Activated CD4-positive, alpha-beta memory T cell treated with anti-CD3 and anti-CD28 coated beads, Interleukin-2, amount 10 ng/mL, durations not matched to agents 7 days and 5 days (primary cell): ENCODE measurements around the gene SRP54. TPM values are rescaled to one million over a fixed set of nuclear protein-coding genes. Genes with fewer than 3 reads are reported as not detected.
A peak's percentile ranks its signal among the peaks of the same experiment; 100 is the strongest.
"Not testable (repeated sequence)": the region's sequence is repeated elsewhere in the genome, so short reads cannot be mapped to it uniquely, and the experiment has no call there.

Experiments used
- CTCF ChIA-PET: fragments of 350-600 bp; sonication (Branson Sonifier 250); formaldehyde crosslinking; loops from one replicate; lab custom pipeline; 2021; ENCODE audit warnings: antibody characterized with exemption, inconsistent platforms; lab: Charles Lee
- POLR2A ChIA-PET: fragments of 350-600 bp; sonication (Branson Sonifier 250); formaldehyde crosslinking; loops from one replicate; lab custom pipeline; 2021; ENCODE audit warnings: antibody characterized with exemption; lab: Charles Lee
- DNase-seq: peaks from one replicate; pipeline ENCODE4 v3.0.0-alpha.2; 2020
- H3K27ac Mint-ChIP-seq: one replicate; pipeline ENCODE4 v1.8.0; 2021; ENCODE audit warnings: mild to moderate bottlenecking, mixed read lengths
- H3K27me3 Mint-ChIP-seq: one replicate; pipeline ENCODE4 v1.8.0; 2021; ENCODE audit warnings: mixed read lengths
- H3K36me3 Mint-ChIP-seq: one replicate; pipeline ENCODE4 v1.8.0; 2021; ENCODE audit warnings: low read depth, mixed read lengths
- H3K4me1 Mint-ChIP-seq: one replicate; pipeline ENCODE4 v1.8.0; 2021; ENCODE audit warnings: mixed read lengths
- H3K4me3 Mint-ChIP-seq: one replicate; pipeline ENCODE4 v1.8.0; 2021; ENCODE audit warnings: mild to moderate bottlenecking, mixed read lengths
- H3K9me3 Mint-ChIP-seq: one replicate; pipeline ENCODE4 v1.8.0; 2021; ENCODE audit warnings: mixed read lengths
- total RNA-seq, 2 experiments: library from RNA; stranded (reverse); gene quantifications; one replicate each; pipeline ENCODE4 v1.2.3, GENCODE V29; 2021

SRP54 gene
- total RNA-seq, 2 experiments from 2014 or later: 69.4 to 71.2 TPM

DNA sequence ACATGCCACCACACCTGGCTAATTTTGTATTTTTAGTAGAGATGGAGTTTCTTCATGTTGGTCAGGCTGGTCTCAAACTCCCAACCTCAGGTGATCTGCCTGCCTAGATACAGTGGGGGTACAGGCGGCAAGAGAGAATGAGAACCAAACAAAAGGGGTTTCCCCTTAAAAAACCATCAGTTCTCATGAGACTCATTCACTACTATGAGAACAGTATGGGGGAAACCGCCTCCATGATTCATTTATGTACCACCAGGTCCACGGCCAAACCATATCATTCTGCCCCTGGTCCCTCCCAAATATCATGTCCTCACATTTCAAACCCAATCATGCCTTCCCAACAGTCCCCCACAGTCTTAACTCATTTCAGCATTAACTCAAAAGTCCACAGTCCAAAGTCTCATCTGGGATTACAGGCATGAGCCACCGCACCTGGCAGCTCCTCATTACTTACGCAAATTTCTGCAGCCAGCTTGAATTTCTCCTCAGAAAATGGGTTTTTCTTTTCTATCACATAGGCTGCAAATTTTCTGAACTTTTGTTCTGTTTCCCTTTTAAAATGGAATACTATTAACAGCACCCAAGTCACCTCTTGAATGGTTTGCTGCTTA is 52.3 kb downstream of the SRP54 start:
- H3K4me1 Mint-ChIP-seq, H3K27ac Mint-ChIP-seq, POLR2A ChIA-PET, H3K27me3 Mint-ChIP-seq, H3K4me3 Mint-ChIP-seq, DNase-seq: not testable (repeated sequence)
- H3K36me3 Mint-ChIP-seq: peaks cover 36% of the 10 kb centered on the region
- H3K9me3 Mint-ChIP-seq: peaks cover 21% of the 10 kb centered on the region
- CTCF ChIA-PET: interaction anchor here (1.5 kb wide), 1 partner anchor 8 kb away, joined by 5 read pairs; no protein-coding TSS in a partner anchor

DNA sequence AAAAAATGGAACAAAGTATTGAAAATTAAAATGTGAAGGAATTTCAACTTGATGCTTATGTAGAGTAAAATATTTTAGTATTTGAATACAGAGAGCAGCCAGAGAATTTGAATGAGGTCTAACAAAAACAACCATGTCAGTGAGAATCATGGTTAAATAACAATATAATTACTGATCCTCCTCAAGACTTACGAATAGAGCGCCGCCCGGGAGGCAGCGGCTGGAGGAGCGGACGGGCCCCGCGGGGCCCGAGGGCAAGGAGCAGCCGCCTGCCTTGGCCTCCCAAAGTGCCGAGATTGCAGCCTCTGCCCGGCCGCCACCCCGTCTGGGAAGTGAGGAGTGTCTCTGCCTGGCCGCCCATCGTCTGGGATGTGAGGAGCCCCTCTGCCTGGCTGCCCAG is 55.5 kb downstream of the SRP54 start:
- Mint-ChIP-seq H3K36me3 (peaks cover 23% of the 10 kb centered on the region), H3K9me3 (peaks cover 20% of the 10 kb centered on the region)
- H3K27me3 Mint-ChIP-seq, CTCF ChIA-PET, H3K27ac Mint-ChIP-seq, H3K4me1 Mint-ChIP-seq, POLR2A ChIA-PET, DNase-seq, H3K4me3 Mint-ChIP-seq: not testable (repeated sequence)

DNA sequence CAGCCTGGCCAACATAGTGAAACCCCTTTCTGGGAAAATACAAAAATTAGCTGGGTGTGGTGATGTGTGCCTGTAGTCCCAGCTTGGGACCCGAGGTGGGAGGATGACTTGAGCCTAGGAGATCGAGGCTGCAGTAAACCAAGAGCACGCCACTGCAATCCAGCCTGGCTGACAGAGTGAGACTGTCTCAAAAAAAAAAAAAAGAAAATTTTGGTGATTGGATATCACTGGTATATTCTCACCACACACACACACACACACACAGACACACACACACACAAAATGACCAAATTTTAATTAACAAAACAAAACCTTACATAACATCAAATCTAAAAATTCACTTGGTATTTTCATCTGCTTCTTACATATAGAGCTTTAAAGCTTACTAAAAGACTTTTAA is 59.8 kb downstream of the SRP54 start:
- Mint-ChIP-seq H3K4me3 (no peak overlapping the region), H3K36me3 (peaks cover under 1% of the 10 kb centered on the region), H3K27ac (no peak overlapping the region), H3K4me1 (peaks cover 19% of the 10 kb centered on the region), H3K27me3 (no peaks in the 10 kb centered on the region), H3K9me3 (no peaks in the 10 kb centered on the region)
- no peak for DNase-seq
- ChIA-PET POLR2A (interaction anchor here (3.0 kb wide), 1 partner anchor 59 kb away, joined by 9 read pairs; the partner anchor contains the start of gene SRP54), CTCF (no interaction called here)

DNA sequence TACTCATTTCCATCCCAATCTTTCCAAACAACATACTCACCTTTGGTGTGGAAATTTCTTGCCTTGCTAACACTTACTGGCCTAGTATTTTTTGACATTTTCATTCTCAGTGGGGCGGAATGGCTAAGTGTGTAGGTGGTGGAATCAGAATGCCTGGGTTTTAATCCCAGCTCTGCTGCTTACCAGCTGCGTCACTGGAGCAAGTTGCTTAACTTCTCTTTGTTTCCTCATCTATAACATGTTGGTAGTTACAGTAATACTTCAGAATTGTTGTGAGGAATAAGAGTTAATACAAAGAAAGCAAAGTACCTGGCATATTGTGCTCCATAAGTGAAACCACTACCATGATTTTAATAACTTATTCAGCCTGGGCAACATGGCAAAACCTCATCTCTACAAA is 60.3 kb downstream of the SRP54 start:
- no peak overlapping the region for H3K27ac Mint-ChIP-seq
- ChIA-PET POLR2A (interaction anchor here (1.0 to 3.0 kb wide), 2 partner anchors 60 to 170 kb away, joined by 3 to 9 read pairs; partner anchors contain the start of gene SRP54), CTCF (interaction anchor here (1.0 kb wide), 1 partner anchor 8 kb away, joined by 5 read pairs; no protein-coding TSS in a partner anchor)
- no peaks in the 10 kb centered on the region for H3K9me3 Mint-ChIP-seq
- no peak overlapping the region for H3K4me3 Mint-ChIP-seq
- no peaks in the 10 kb centered on the region for H3K27me3 Mint-ChIP-seq
- DNase-seq: no peak
- H3K4me1 Mint-ChIP-seq: peaks cover 23% of the 10 kb centered on the region
- peaks cover 5% of the 10 kb centered on the region for H3K36me3 Mint-ChIP-seq

DNA sequence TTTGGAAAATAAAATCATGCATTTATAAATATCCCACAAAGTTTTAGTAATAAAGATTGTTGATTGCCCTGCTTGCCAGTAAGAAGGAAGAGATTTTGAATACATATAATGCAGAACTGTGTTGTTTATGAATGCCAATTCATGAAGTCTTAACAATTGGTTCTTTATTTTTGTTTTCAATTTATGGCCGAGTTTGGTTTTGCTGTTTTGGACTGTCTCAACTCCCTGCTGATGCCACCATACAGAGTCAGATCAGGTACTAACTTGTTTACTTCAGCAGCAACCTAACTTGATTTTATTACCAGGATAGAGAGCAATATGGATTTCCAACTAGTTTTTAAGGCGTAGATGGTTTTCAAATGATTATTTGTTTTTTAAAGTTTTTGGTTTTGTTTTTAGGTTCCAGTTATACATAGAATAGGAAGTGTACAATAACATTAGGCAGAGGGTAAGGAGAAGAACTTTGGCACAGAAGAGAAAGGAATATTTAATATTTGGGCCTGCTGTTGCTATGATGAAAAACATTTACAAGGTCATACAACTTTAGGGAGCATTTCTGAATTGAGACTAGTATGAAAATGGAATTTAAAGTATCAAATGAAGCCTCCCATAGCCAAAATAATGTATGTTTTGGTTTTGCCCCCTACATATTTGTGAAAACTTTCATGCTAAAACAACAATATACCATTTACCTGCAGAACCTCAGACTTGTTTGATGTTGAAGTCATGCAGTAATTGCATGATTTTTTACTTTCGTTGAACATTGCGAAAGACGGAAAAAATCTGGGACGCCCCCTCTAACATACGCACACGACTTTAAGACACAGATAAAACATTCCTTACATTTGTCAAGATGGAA is 62.4 kb downstream of the SRP54 start:
- peak overlapping the region; percentile 83 for H3K4me3 Mint-ChIP-seq
- H3K27ac Mint-ChIP-seq: peak overlapping the region; percentile 96
- H3K36me3 Mint-ChIP-seq: peaks cover 13% of the 10 kb centered on the region
- ChIA-PET CTCF (interaction anchor here (0.7 to 2.6 kb wide), 7 partner anchors 31 to 375 kb away, joined by 3 to 20 read pairs (median 5); partner anchors contain the start of gene SRP54), POLR2A (interaction anchor here (0.6 to 3.5 kb wide), 21 partner anchors 11 to 372 kb away, joined by 3 to 97 read pairs (median 6); partner anchors contain the start of genes BAZ1A, NFKBIA, PPP2R3C and PRORP)
- H3K9me3 Mint-ChIP-seq: no peaks in the 10 kb centered on the region
- H3K27me3 Mint-ChIP-seq: no peaks in the 10 kb centered on the region
- no peak for DNase-seq
- peaks cover 31% of the 10 kb centered on the region for H3K4me1 Mint-ChIP-seq

DNA sequence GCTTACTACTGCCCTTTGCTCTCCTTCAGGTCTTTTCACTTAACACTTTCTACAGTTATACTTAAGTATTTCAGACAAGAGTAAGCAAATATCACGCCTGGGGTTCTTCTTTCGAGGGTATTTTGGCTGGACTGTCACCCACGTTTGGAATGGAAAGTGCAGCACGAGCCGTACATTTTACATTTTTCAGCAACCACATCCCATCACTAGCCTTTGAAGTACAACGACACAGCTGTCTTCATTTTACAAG is 62.9 kb downstream of the SRP54 start:
- no peaks in the 10 kb centered on the region for H3K27me3 Mint-ChIP-seq
- no peak for DNase-seq
- H3K36me3 Mint-ChIP-seq: peaks cover 18% of the 10 kb centered on the region
- ChIA-PET CTCF (interaction anchor here (0.7 to 2.6 kb wide), 9 partner anchors 14 to 375 kb away, joined by 3 to 20 read pairs (median 5); partner anchors contain the start of genes PPP2R3C, PRORP and SRP54), POLR2A (interaction anchor here (0.6 to 3.5 kb wide), 23 partner anchors 11 to 780 kb away, joined by 3 to 97 read pairs (median 6); partner anchors contain the start of genes BAZ1A, BRMS1L, CFL2 and NFKBIA)
- peak overlapping the region; percentile 96 for H3K27ac Mint-ChIP-seq
- peak overlapping the region; percentile 83 for H3K4me3 Mint-ChIP-seq
- no peaks in the 10 kb centered on the region for H3K9me3 Mint-ChIP-seq
- peaks cover 36% of the 10 kb centered on the region for H3K4me1 Mint-ChIP-seq

DNA sequence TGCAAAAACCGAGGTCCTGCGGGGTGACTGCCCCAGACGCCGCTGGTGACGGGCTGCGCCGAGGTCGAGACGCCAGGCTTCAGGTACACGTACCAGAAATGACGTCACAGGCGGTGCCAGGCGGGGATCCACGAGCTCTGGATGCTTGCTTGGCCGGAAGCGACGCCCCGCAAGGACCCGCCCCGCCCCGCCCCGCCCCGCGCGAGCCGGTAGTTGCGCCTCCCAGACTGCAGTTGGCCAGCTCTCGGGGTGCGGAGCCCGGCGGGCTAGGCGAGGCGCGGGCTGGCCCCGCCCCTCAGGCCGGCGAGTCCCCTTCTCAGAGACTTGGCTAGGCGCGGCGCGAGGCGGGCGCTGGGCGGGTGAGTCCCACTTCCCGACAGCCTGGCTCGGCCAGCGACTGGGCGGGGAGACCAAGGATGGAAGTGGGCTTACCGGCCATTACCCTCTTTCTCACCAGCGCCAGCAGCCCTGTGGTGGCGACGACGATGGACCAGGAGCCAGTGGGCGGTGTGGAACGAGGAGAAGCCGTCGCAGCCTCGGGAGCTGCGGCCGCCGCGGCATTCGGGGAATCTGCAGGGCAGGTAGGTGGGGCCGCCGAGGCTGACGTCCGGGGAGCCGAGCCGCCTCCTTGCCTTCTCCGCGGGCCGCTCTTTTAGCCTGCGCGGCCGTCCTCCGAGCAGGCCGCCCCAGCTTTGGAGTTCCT is 63.4 kb downstream of the SRP54 start, which contains the start of gene FAM177A1:
Gene FAM177A1 (plus strand): TSS at position 225 of the 703 bp plus-strand sequence. CDS start 192 bp downstream, at position 417.
- peak; percentile 99 for DNase-seq
- Mint-ChIP-seq H3K36me3 (peaks cover 20% of the 10 kb centered on the region), H3K27me3 (no peaks in the 10 kb centered on the region), H3K27ac (peak within 1 kb of the TSS; percentile 96), H3K4me1 (peaks cover 37% of the 10 kb centered on the region), H3K4me3 (peak within 1 kb of the TSS; percentile 83), H3K9me3 (no peaks in the 10 kb centered on the region)
- ChIA-PET POLR2A (interaction anchor here (0.6 to 3.5 kb wide), 30 partner anchors 10 to 780 kb away, joined by 3 to 97 read pairs (median 5); partner anchors contain the start of genes BAZ1A, BRMS1L, CFL2 and NFKBIA), CTCF (interaction anchor here (0.6 to 2.6 kb wide), 12 partner anchors 14 to 374 kb away, joined by 3 to 20 read pairs (median 4); partner anchors contain the start of genes PPP2R3C, PRORP and SRP54)

DNA sequence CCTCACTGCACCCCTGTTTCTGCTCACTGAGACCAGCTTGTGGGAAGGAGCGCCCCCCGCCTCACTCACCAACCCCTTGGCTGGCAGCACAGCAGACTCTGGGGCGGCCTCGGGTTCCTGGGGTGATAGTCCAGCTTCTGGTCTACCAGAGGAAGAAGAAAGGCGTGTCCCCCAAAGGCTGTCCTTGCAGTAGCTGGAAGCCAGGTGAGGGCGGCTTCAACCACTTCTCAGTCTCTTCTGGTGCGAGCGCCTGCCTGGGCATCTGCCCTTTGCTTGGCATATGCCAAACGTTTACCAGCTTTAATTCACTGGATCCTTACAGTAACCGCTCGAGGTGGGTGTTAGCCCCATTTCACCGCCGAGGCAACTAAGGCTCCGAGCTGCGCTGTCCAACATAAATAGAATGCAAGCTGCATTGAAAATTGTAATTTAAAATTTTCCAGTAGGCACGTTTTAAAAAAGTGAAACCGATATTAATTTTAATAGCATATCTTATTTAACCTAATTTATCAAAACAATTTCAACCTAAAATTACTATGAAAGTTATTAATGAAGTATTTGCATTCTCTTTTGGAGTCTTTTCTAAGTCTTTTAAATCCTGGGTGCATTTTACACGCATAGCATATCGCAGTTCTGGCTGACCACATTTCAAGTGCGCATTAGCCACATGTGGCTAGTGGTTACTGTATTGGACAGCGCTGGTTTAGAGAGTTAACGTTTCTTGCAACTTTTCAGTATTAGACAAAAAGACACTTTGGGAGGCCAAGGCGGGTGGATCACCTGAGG is 64.2 kb downstream of the SRP54 start:
- POLR2A ChIA-PET: interaction anchor here (0.6 to 3.5 kb wide), 27 partner anchors 9 to 416 kb away, joined by 3 to 97 read pairs (median 6); partner anchors contain the start of genes BAZ1A, CFL2, NFKBIA and PPP2R3C
- peaks cover 37% of the 10 kb centered on the region for H3K4me1 Mint-ChIP-seq
- peaks cover 25% of the 10 kb centered on the region for H3K36me3 Mint-ChIP-seq
- CTCF ChIA-PET: interaction anchor here (0.6 to 2.6 kb wide), 10 partner anchors 15 to 374 kb away, joined by 3 to 20 read pairs (median 4); partner anchors contain the start of genes PPP2R3C, PRORP and SRP54
- peak overlapping the region; percentile 96 for H3K27ac Mint-ChIP-seq
- peak overlapping the region; percentile 83 for H3K4me3 Mint-ChIP-seq
- H3K9me3 Mint-ChIP-seq: no peaks in the 10 kb centered on the region
- peak; percentile 65 for DNase-seq
- no peaks in the 10 kb centered on the region for H3K27me3 Mint-ChIP-seq

DNA sequence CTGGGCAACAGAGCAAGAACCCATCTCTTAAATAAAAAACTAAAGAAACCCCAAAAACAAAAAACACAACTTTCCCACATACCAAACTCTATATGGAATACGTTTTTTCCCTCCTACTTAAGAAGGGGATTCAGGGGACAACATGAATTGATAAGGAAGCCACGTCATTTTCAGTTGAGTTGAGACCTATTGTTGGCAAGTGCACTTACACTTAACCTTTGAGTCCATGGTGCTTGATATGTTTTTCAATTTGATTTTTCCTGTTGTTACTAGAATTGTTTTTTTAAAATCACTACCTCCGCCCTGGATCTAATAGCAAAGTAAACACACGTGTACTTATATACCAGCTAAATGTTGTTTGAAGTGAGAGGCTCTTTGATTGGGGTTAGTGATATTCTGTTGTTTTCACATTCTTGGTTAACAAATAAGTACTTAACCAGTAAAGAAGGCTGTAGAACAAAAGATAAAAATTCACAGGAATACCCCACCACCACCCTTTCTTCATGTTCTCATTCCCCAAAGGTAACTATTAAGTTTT is 65.3 kb downstream of the SRP54 start:
- peak overlapping the region; percentile 96 for H3K27ac Mint-ChIP-seq
- DNase-seq: no peak
- no peaks in the 10 kb centered on the region for H3K27me3 Mint-ChIP-seq
- H3K4me1 Mint-ChIP-seq: peaks cover 35% of the 10 kb centered on the region
- no peaks in the 10 kb centered on the region for H3K9me3 Mint-ChIP-seq
- peaks cover 27% of the 10 kb centered on the region for H3K36me3 Mint-ChIP-seq
- ChIA-PET POLR2A (interaction anchor here (3.2 to 3.5 kb wide), 2 partner anchors 66 to 74 kb away, joined by 37 to 97 read pairs; partner anchors contain the start of genes PPP2R3C, PRORP and SRP54), CTCF (no interaction called here)
- H3K4me3 Mint-ChIP-seq: peak overlapping the region; percentile 83

DNA sequence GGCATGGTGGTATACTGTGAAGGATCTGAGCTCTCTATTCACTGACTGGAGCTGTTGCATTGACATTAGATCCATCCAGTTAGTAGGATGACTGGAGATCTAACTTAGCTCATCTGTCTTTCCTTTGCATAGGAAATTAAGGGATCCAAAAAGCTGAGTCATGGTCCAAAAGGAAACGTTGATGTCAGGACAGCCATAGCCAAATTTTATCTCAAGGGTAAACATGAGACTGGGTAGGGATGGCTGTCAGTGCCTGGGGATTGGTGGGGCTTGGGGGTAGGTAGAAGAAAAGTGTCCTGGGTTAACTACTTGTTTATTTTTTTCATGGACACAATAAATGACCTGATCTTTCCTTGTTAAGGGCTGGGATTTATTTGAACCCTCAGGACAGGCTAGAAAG is 67.9 kb downstream of the SRP54 start:
- peaks cover 27% of the 10 kb centered on the region for H3K4me1 Mint-ChIP-seq
- no peaks in the 10 kb centered on the region for H3K27me3 Mint-ChIP-seq
- H3K36me3 Mint-ChIP-seq: peaks cover 32% of the 10 kb centered on the region
- DNase-seq: no peak
- no peak overlapping the region for H3K4me3 Mint-ChIP-seq
- POLR2A ChIA-PET: interaction anchor here (1.0 kb wide), 1 partner anchor 152 kb away, joined by 3 read pairs; no protein-coding TSS in a partner anchor
- H3K27ac Mint-ChIP-seq: no peak overlapping the region
- CTCF ChIA-PET: no interaction called here
- no peaks in the 10 kb centered on the region for H3K9me3 Mint-ChIP-seq

DNA sequence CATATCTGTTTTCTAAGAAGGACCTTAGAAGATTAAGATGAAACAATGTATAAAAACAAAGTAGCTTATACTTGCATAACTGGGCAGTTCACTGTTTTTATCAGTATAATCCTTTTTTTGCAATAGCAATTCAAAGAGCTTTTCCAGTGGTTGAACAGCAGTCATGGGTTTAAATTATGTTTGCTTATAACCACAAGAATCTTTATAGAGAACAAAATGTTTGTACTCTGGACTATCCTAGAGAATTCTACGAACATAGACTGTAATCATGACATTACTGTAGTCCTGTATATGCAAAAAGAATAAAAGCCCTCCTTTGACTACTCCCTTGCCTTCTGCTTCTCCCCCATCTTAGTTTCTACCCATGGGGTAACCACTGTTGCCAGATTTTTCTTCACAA is 69.0 kb downstream of the SRP54 start:
- POLR2A ChIA-PET: no interaction called here
- H3K36me3 Mint-ChIP-seq: peaks cover 37% of the 10 kb centered on the region

More for the DNA sequence above, 69.0 kb downstream of the SRP54 start:
- no peaks in the 10 kb centered on the region for H3K27me3 Mint-ChIP-seq
- no peak for DNase-seq
- no peaks in the 10 kb centered on the region for H3K9me3 Mint-ChIP-seq
- no peak overlapping the region for H3K27ac Mint-ChIP-seq
- H3K4me1 Mint-ChIP-seq: peaks cover 28% of the 10 kb centered on the region
- CTCF ChIA-PET: no interaction called here
- H3K4me3 Mint-ChIP-seq: no peak overlapping the region
